HG02938 (cell line): ENCODE results near the gene SMCO1.
"Not testable (repeated sequence)": the region's sequence is repeated elsewhere in the genome, so short reads cannot be mapped to it uniquely, and the experiment has no call there.

Experiments
- ATAC-seq: cut with Tn5 transposase; IDR thresholded peaks from one replicate; pipeline ENCODE4 v1.9.1; 2021; ENCODE audit warnings: mild to moderate bottlenecking, moderate library complexity; ENCODE audit not compliant: unreplicated experiment

SMCO1 gene

GRCh38 chr3:196496183-196496582, 19.0 kb downstream of the SMCO1 start:
- ATAC-seq = no peak

GRCh38 chr3:196493292-196493691, 21.9 kb downstream of the SMCO1 start:
- no peak for ATAC-seq

GRCh38 chr3:196492080-196492479, 23.1 kb downstream of the SMCO1 start:
- ATAC-seq = no peak

GRCh38 chr3:196489747-196490146, 25.4 kb downstream of the SMCO1 start:
- ATAC-seq = no peak

GRCh38 chr3:196486263-196486662, 28.9 kb downstream of the SMCO1 start:
- no peak for ATAC-seq

GRCh38 chr3:196477678-196478077, 37.5 kb downstream of the SMCO1 start:
- no peak for ATAC-seq

DNA sequence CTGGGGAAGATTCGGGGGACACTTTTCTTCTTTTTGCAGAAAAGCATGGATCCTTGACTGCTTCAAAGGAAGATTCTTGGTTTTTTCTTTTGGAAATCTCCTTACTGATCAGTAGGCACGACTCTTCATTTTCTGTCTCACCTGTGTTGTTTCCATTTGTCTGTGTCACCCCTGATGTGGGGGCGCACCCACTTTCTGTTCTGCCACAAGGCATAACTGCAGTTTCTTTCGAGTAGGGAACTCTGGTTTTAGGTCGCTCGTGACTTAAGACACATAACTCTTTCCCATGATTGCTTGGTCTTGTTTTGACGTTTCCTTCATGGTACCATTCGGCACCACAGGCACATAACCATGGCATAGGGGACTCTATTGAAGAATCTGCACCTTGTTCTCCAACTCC, 42.9 kb downstream of the SMCO1 start:
- no peak for ATAC-seq

- ATAC-seq = no peak
Measured at GRCh38 chr3:196471551-196471950, 43.6 kb downstream of the SMCO1 start.

DNA sequence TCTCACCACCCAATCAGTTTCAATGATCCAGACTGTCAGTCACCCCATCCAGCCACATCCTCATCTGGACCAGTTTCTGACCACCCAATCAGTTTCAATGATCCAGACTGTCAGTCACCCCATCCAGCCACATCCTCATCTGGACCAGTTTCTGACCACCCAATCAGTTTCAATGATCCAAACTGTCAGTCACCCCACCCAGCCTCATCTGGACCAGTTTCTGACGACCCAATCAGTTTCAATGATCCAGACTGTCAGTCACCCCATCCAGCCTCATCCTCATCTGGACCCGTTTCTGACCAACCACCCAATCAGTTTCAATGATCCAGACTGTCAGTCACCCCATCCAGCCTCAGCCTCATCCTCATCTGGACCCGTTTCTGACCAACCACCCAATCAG, 45.0 kb downstream of the SMCO1 start:
- not testable (repeated sequence) for ATAC-seq

GRCh38 chr3:196463804-196464203, 51.3 kb downstream of the SMCO1 start:
- ATAC-seq = no peak

GRCh38 chr3:196463478-196463756, 51.7 kb downstream of the SMCO1 start:
- ATAC-seq = no peak

GRCh38 chr3:196462680-196463477, 52.3 kb downstream of the SMCO1 start:
- not testable (repeated sequence) for ATAC-seq

GRCh38 chr3:196458063-196458462, 57.1 kb downstream of the SMCO1 start:
- ATAC-seq = no peak

DNA sequence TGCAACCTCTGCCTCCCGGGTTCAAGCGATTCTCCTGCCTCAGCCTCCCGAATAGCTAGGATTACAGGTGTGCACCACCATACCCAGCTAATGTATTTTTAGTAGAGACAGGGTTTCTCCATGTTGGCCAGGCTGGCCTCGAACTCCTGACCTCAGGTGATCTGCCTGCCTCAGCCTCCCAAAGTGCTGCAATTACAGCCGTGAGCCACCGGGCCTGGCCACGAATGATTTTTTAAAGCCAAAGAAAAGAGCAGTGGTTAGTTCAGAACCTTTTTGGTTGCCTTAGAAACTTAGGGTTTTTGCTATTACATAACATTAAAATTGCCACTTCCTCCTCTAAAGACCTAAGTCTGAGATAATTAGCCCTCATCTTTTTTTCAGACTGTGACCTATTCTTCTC, 57.7 kb downstream of the SMCO1 start:
- ATAC-seq = not testable (repeated sequence)
